DOHH2 (cell line): ENCODE results near the gene QKI.

Experiments used
- H3F3A ChIP-seq: fragments of 200-600 bp; sonication (generic), shearing (Covaris generic); 2 replicates; pipeline ENCODE4 v1.6.0; 2016; ENCODE audit warnings: antibody characterized with exemption, mild to moderate bottlenecking; ENCODE audit not compliant: control insufficient read depth, insufficient read depth
- H3K27ac ChIP-seq: fragments of 200-600 bp; sonication (generic); 2 replicates; pipeline ENCODE4 v1.5.1; 2014; ENCODE audit warnings: low read depth, mild to moderate bottlenecking, low read length, moderate library complexity
- H3K27me3 ChIP-seq: fragments of 200-600 bp; sonication (generic); 2 replicates; pipeline ENCODE4 v1.6.1; 2014; ENCODE audit warnings: mild to moderate bottlenecking, low read length, mixed read lengths; ENCODE audit not compliant: control insufficient read depth
- H3K36me3 ChIP-seq: fragments of 200-600 bp; sonication (generic); 2 replicates; pipeline ENCODE4 v1.6.1; 2014; ENCODE audit warnings: mild to moderate bottlenecking, low read length, moderate library complexity, mixed read lengths; ENCODE audit not compliant: control insufficient read depth
- H3K4me1 ChIP-seq: fragments of 200-600 bp; sonication (generic); 2 replicates; pipeline ENCODE4 v1.6.1; 2014; ENCODE audit warnings: mild to moderate bottlenecking, low read length, mixed read lengths; ENCODE audit not compliant: control insufficient read depth
- H3K4me2 ChIP-seq: fragments of 200-600 bp; sonication (generic); 2 replicates; pipeline ENCODE4 v1.6.0; 2014; ENCODE audit warnings: mild to moderate bottlenecking, low read length, moderate library complexity
- H3K4me3 ChIP-seq: fragments of 200-600 bp; sonication (generic); 2 replicates; pipeline ENCODE4 v1.5.1; 2014; ENCODE audit warnings: mild to moderate bottlenecking, low read length, mixed read lengths
- H3K79me2 ChIP-seq: fragments of 200-600 bp; sonication (generic); 2 replicates; pipeline ENCODE4 v1.6.1; 2014; ENCODE audit warnings: mild to moderate bottlenecking, low read length, mixed read lengths; ENCODE audit not compliant: control insufficient read depth
- H3K9me2 ChIP-seq: fragments of 200-600 bp; sonication (generic); replicated peaks from 2 replicates; pipeline ENCODE4 v1.6.1; 2014; ENCODE audit warnings: mild to moderate bottlenecking, low read length, mixed read lengths; ENCODE audit not compliant: control insufficient read depth
- H3K9me3 ChIP-seq: fragments of 200-600 bp; sonication (generic); 2 replicates; pipeline ENCODE4 v1.6.1; 2014; ENCODE audit warnings: antibody characterized with exemption, low read length, mixed read lengths; ENCODE audit not compliant: control insufficient read depth, insufficient read depth
- H4K20me1 ChIP-seq: fragments of 200-600 bp; sonication (generic); 2 replicates; pipeline ENCODE4 v1.6.0; 2014; ENCODE audit warnings: low read depth, mild to moderate bottlenecking, antibody characterized with exemption, low read length, moderate library complexity; ENCODE audit not compliant: control insufficient read depth, insufficient read depth
- CTCF ChIP-seq: fragments of 200-600 bp; sonication (generic); IDR thresholded peaks from one replicate; pipeline ENCODE4 v1.5.1; 2014; ENCODE audit warnings: antibody characterized with exemption, mild to moderate bottlenecking, low read depth, low read length; ENCODE audit not compliant: poor library complexity, severe bottlenecking
- EZH2phosphoT487 ChIP-seq: fragments of 200-600 bp; sonication (generic); IDR thresholded peaks from 2 replicates; pipeline ENCODE4 v1.6.1; 2017; ENCODE audit warnings: borderline replicate concordance, mild to moderate bottlenecking, antibody characterized with exemption, low read length, moderate library complexity, mixed read lengths

Gene QKI

GRCh38 chr6:163533443-163533842 is 118.9 kb downstream of the QKI start:
- Histone ChIP-seq H3K36me3 (peaks cover 7% of the 10 kb centered on the region; the same call in 1 of the 2 replicates), H3K9me2 (no peaks in the 10 kb centered on the region), H4K20me1 (peaks cover 10% of the 10 kb centered on the region), H3K4me2 (no peak overlapping the region), H3F3A (no peaks in the 10 kb centered on the region), H3K4me1 (peaks cover 16% of the 10 kb centered on the region), H3K4me3 (no peak overlapping the region), H3K27me3 (no peaks in the 10 kb centered on the region), H3K27ac (no peak overlapping the region), H3K9me3 (no peaks in the 10 kb centered on the region), H3K79me2 (peaks cover 61% of the 10 kb centered on the region)
- TF ChIP-seq EZH2phosphoT487 (no peak), CTCF (no peak)

GRCh38 chr6:163536770-163537169 is 122.3 kb downstream of the QKI start:
- Histone ChIP-seq H3F3A (no peaks in the 10 kb centered on the region; the same call in 1 of the 2 replicates), H3K4me1 (peaks cover 16% of the 10 kb centered on the region), H3K9me2 (no peaks in the 10 kb centered on the region), H3K36me3 (peaks cover 7% of the 10 kb centered on the region; the same call in 1 of the 2 replicates), H3K4me2 (no peak overlapping the region), H3K79me2 (peaks cover 31% of the 10 kb centered on the region), H3K9me3 (no peaks in the 10 kb centered on the region), H3K27ac (no peak overlapping the region), H3K4me3 (no peak overlapping the region), H4K20me1 (peaks cover 10% of the 10 kb centered on the region; the same call in 1 of the 2 replicates), H3K27me3 (no peaks in the 10 kb centered on the region)
- no peak for TF ChIP-seq CTCF
- TF ChIP-seq EZH2phosphoT487 = no peak

DNA sequence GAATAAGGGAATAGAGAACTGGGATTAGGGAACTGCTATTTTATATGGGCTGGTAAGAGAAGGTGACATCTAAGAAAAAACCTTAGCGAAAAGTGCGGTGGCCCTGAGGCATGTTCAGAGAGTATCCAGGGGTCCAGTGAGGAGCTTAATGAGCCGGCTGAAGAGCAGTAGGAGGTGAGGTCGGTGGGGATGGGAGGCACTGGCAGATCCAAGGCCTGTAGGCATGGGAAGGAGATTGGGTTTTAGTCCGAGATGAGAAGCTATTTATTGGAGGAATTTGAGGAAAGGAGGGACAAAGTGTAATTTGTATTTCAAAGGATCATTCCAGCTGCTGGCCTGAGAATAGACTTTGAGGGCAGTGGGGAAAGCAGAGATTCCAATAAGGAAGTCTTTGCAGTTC is 123.8 kb downstream of the QKI start:
- no peak overlapping the region for H3K4me3 ChIP-seq
- no peak overlapping the region for H3K4me2 ChIP-seq
- H3K79me2 ChIP-seq = peaks cover 15% of the 10 kb centered on the region
- peaks cover 7% of the 10 kb centered on the region; the same call in 1 of the 2 replicates for H3K36me3 ChIP-seq
- peaks cover 3% of the 10 kb centered on the region; the same call in 1 of the 2 replicates for H4K20me1 ChIP-seq
- no peaks in the 10 kb centered on the region; the same call in 1 of the 2 replicates for H3F3A ChIP-seq
- H3K4me1 ChIP-seq = peaks cover 4% of the 10 kb centered on the region; the same call in 1 of the 2 replicates
- no peaks in the 10 kb centered on the region for H3K27me3 ChIP-seq
- TF ChIP-seq EZH2phosphoT487 = no peak
- TF ChIP-seq CTCF = no peak
- H3K27ac ChIP-seq = no peak overlapping the region
- H3K9me3 ChIP-seq = no peaks in the 10 kb centered on the region
- no peaks in the 10 kb centered on the region for H3K9me2 ChIP-seq
